SK-N-SH treated with all-trans-retinoic acid at 6 μM for 48 hours (cell line): Measurements from ENCODE around the gene KRT81.

ENCODE experiments used
- ATAC-seq: fragments of 200-7000 bp; cut with Tn5 transposase; 3 replicates; pipeline ENCODE4 v1.9.1; 2020; ENCODE audit warnings: mild to moderate bottlenecking, moderate library complexity
- ARNTL ChIP-seq: fragments of 450-650 bp; formaldehyde crosslinking; IDR thresholded peaks from 2 replicates; pipeline ENCODE4 v1.5.0; 2020; ENCODE audit warnings: low read depth, mild to moderate bottlenecking, moderate library complexity, borderline replicate concordance
- BACH2 ChIP-seq: fragments of 250-450 bp; sonication (Bioruptor Pico); IDR thresholded peaks from 2 replicates; pipeline ENCODE4 v1.9.0; 2021; ENCODE audit warnings: mild to moderate bottlenecking, borderline replicate concordance
- CSDC2 ChIP-seq: fragments of 250-450 bp; sonication (Bioruptor Pico); IDR thresholded peaks from 2 replicates; pipeline ENCODE4 v1.5.0; 2020; ENCODE audit warnings: mild to moderate bottlenecking, moderate library complexity
- GLIS3 ChIP-seq: fragments of 250-450 bp; sonication (Bioruptor Pico); IDR thresholded peaks from 2 replicates; pipeline ENCODE4 v1.5.0; 2020; ENCODE audit warnings: mild to moderate bottlenecking, moderate library complexity
- ISL1 ChIP-seq: fragments of 250-450 bp; sonication (Bioruptor Pico); IDR thresholded peaks from 2 replicates; pipeline ENCODE4 v2.1.2; 2022; ENCODE audit warnings: mild to moderate bottlenecking, moderate library complexity
- OSR1 ChIP-seq: fragments of 250-450 bp; sonication (Bioruptor Pico); IDR thresholded peaks from 2 replicates; pipeline ENCODE4 v1.8.0; 2022; ENCODE audit warnings: moderate library complexity, mild to moderate bottlenecking, inconsistent platforms
- PPARA ChIP-seq: fragments of 250-450 bp; sonication (Bioruptor Pico); IDR thresholded peaks from 2 replicates; pipeline ENCODE4 v1.5.0; 2020; ENCODE audit warnings: mild to moderate bottlenecking, borderline replicate concordance
- RARB ChIP-seq: fragments of 250-450 bp; sonication (Bioruptor Pico); IDR thresholded peaks from 2 replicates; pipeline ENCODE4 v1.8.0; 2021; ENCODE audit warnings: mild to moderate bottlenecking, moderate library complexity
- SNAI2 ChIP-seq: fragments of 250-450 bp; sonication (Bioruptor Pico); IDR thresholded peaks from 2 replicates; pipeline ENCODE4 v1.5.0; 2020; ENCODE audit warnings: mild to moderate bottlenecking, moderate library complexity
- TCF4 ChIP-seq: fragments of 250-450 bp; sonication (Bioruptor Pico); IDR thresholded peaks from 2 replicates; pipeline ENCODE4 v1.8.0; 2021; ENCODE audit warnings: mild to moderate bottlenecking, moderate library complexity, borderline replicate concordance
- TOX ChIP-seq: fragments of 250-450 bp; sonication (Bioruptor Pico); IDR thresholded peaks from 2 replicates; pipeline ENCODE4 v1.8.0; 2021; ENCODE audit warnings: mild to moderate bottlenecking, moderate library complexity, borderline replicate concordance
- ZC3H10 ChIP-seq: fragments of 250-450 bp; sonication (Bioruptor Pico); IDR thresholded peaks from 2 replicates; pipeline ENCODE4 v1.5.1; 2021; ENCODE audit warnings: mild to moderate bottlenecking, moderate library complexity
- ZFP3 ChIP-seq: fragments of 250-450 bp; sonication (Bioruptor Pico); IDR thresholded peaks from 2 replicates; pipeline ENCODE4 v1.5.0; 2020; ENCODE audit warnings: mild to moderate bottlenecking, moderate library complexity
- ZFP30 ChIP-seq: fragments of 450-650 bp; formaldehyde crosslinking; IDR thresholded peaks from 2 replicates; pipeline ENCODE4 v1.5.0; 2022; ENCODE audit warnings: mild to moderate bottlenecking, moderate library complexity
- ZNF565 ChIP-seq: fragments of 450-650 bp; formaldehyde crosslinking; conservative IDR thresholded peaks from 2 replicates; pipeline ENCODE4 v1.5.0; 2020; ENCODE audit warnings: low read depth, mild to moderate bottlenecking, moderate library complexity
- ZNF70 ChIP-seq: fragments of 450-650 bp; formaldehyde crosslinking; IDR thresholded peaks from 2 replicates; pipeline ENCODE4 v1.5.0; 2020; ENCODE audit warnings: mild to moderate bottlenecking, moderate library complexity
- ZNF8 ChIP-seq: fragments of 450-650 bp; formaldehyde crosslinking; IDR thresholded peaks from 2 replicates; pipeline ENCODE4 v1.5.0; 2020; ENCODE audit warnings: mild to moderate bottlenecking, moderate library complexity
- TF ChIP-seq, protein P1 (sequence below): fragments of 250-450 bp; sonication (Bioruptor Pico); IDR thresholded peaks from 2 replicates; pipeline ENCODE4 v1.5.1; 2021; ENCODE audit warnings: mild to moderate bottlenecking, moderate library complexity
- TF ChIP-seq, protein P2 (sequence below): fragments of 250-450 bp; sonication (Bioruptor Pico); IDR thresholded peaks from 2 replicates; pipeline ENCODE4 v1.8.0; 2021; ENCODE audit warnings: low read depth, mild to moderate bottlenecking, moderate library complexity, borderline replicate concordance
- TF ChIP-seq, protein P3 (sequence below): fragments of 250-450 bp; sonication (Bioruptor Pico); IDR thresholded peaks from 2 replicates; pipeline ENCODE4 v1.5.0; 2020; ENCODE audit warnings: mild to moderate bottlenecking, moderate library complexity
- TF ChIP-seq, protein P4 (sequence below): fragments of 250-450 bp; sonication (Bioruptor Pico); IDR thresholded peaks from 2 replicates; pipeline ENCODE4 v1.5.1; 2020; ENCODE audit warnings: low read depth, mild to moderate bottlenecking, moderate library complexity
- TF ChIP-seq, protein P5 (sequence below): fragments of 250-450 bp; sonication (Bioruptor Pico); IDR thresholded peaks from 2 replicates; pipeline ENCODE4 v1.8.0; 2020; ENCODE audit warnings: mild to moderate bottlenecking, moderate library complexity, borderline replicate concordance

KRT81 gene

DNA sequence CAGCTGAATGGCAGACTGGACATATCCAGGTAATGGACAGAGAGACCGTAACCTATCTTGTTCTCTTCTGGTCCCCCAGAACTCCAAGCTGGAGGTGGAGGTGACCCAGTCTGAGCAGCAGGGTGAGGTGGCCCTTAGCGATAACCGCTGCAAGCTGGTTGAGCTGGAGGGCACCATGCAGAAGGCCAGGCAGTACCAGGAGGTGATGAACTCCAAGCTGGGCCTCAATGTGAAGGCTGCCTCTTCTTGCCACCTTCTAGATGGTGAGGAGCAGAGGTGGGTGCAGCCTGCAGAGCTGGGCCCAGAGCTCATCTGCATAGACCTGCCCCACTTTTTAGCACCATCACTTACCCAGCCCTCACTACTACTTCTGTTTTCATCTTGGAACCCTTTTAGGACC, 24.1 kb downstream of the KRT81 start:
- no peak for TF ChIP-seq BACH2
- no peak for TF ChIP-seq RARB
- TF ChIP-seq ZC3H10 (CRISPR knock-in tag): no peak
- TF ChIP-seq, protein P1, sequence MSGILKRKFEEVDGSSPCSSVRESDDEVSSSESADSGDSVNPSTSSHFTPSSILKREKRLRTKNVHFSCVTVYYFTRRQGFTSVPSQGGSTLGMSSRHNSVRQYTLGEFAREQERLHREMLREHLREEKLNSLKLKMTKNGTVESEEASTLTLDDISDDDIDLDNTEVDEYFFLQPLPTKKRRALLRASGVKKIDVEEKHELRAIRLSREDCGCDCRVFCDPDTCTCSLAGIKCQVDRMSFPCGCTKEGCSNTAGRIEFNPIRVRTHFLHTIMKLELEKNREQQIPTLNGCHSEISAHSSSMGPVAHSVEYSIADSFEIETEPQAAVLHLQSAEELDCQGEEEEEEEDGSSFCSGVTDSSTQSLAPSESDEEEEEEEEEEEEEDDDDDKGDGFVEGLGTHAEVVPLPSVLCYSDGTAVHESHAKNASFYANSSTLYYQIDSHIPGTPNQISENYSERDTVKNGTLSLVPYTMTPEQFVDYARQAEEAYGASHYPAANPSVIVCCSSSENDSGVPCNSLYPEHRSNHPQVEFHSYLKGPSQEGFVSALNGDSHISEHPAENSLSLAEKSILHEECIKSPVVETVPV: no peak
- TF ChIP-seq GLIS3 (CRISPR knock-in tag): no peak
- TF ChIP-seq, protein P2, sequence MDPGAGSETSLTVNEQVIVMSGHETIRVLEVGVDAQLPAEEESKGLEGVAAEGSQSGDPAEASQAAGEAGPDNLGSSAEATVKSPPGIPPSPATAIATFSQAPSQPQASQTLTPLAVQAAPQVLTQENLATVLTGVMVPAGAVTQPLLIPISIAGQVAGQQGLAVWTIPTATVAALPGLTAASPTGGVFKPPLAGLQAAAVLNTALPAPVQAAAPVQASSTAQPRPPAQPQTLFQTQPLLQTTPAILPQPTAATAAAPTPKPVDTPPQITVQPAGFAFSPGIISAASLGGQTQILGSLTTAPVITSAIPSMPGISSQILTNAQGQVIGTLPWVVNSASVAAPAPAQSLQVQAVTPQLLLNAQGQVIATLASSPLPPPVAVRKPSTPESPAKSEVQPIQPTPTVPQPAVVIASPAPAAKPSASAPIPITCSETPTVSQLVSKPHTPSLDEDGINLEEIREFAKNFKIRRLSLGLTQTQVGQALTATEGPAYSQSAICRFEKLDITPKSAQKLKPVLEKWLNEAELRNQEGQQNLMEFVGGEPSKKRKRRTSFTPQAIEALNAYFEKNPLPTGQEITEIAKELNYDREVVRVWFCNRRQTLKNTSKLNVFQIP: no peak
- TF ChIP-seq CSDC2 (CRISPR knock-in tag): no peak
- TF ChIP-seq, protein P3, sequence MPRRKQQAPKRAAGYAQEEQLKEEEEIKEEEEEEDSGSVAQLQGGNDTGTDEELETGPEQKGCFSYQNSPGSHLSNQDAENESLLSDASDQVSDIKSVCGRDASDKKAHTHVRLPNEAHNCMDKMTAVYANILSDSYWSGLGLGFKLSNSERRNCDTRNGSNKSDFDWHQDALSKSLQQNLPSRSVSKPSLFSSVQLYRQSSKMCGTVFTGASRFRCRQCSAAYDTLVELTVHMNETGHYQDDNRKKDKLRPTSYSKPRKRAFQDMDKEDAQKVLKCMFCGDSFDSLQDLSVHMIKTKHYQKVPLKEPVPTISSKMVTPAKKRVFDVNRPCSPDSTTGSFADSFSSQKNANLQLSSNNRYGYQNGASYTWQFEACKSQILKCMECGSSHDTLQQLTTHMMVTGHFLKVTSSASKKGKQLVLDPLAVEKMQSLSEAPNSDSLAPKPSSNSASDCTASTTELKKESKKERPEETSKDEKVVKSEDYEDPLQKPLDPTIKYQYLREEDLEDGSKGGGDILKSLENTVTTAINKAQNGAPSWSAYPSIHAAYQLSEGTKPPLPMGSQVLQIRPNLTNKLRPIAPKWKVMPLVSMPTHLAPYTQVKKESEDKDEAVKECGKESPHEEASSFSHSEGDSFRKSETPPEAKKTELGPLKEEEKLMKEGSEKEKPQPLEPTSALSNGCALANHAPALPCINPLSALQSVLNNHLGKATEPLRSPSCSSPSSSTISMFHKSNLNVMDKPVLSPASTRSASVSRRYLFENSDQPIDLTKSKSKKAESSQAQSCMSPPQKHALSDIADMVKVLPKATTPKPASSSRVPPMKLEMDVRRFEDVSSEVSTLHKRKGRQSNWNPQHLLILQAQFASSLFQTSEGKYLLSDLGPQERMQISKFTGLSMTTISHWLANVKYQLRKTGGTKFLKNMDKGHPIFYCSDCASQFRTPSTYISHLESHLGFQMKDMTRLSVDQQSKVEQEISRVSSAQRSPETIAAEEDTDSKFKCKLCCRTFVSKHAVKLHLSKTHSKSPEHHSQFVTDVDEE (CRISPR knock-in tag): no peak
- no peak for TF ChIP-seq ZNF8 (CRISPR knock-in tag)
- no peak for TF ChIP-seq ZNF70 (CRISPR knock-in tag)
- no peak for TF ChIP-seq TCF4 (CRISPR knock-in tag)
- TF ChIP-seq PPARA (CRISPR knock-in tag): no peak
- TF ChIP-seq ZFP30: no peak
- TF ChIP-seq, protein P4, sequence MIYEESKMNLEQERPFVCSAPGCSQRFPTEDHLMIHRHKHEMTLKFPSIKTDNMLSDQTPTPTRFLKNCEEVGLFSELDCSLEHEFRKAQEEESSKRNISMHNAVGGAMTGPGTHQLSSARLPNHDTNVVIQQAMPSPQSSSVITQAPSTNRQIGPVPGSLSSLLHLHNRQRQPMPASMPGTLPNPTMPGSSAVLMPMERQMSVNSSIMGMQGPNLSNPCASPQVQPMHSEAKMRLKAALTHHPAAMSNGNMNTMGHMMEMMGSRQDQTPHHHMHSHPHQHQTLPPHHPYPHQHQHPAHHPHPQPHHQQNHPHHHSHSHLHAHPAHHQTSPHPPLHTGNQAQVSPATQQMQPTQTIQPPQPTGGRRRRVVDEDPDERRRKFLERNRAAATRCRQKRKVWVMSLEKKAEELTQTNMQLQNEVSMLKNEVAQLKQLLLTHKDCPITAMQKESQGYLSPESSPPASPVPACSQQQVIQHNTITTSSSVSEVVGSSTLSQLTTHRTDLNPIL (CRISPR knock-in tag): no peak
- no peak for TF ChIP-seq ZFP3 (CRISPR knock-in tag)
- no peak for ATAC-seq

DNA sequence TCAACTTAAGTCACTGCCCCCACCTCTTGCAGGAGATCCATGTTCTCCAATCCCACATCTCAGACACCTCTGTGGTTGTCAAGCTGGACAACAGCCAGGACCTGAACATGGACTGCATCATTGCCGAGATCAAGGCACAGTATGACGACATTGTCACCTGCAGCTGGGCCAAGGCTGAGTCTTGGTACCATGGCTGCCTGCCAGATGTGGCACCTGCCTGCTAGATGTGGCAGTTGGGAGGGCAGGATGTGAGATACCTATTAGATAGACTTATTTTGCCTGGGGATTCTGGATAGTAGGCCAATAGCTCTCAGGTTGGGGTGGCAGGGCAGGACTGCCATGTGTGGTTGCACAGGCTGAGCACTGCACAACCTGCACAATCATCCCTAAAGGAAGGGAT, 24.8 kb downstream of the KRT81 start:
- no peak for ATAC-seq
- no peak for TF ChIP-seq ZC3H10 (CRISPR knock-in tag)
- no peak for TF ChIP-seq ZFP3 (CRISPR knock-in tag)
- no peak for TF ChIP-seq ISL1 (CRISPR knock-in tag)
- TF ChIP-seq ARNTL: no peak
- TF ChIP-seq BACH2: no peak
- TF ChIP-seq SNAI2: no peak
- TF ChIP-seq, protein P5, sequence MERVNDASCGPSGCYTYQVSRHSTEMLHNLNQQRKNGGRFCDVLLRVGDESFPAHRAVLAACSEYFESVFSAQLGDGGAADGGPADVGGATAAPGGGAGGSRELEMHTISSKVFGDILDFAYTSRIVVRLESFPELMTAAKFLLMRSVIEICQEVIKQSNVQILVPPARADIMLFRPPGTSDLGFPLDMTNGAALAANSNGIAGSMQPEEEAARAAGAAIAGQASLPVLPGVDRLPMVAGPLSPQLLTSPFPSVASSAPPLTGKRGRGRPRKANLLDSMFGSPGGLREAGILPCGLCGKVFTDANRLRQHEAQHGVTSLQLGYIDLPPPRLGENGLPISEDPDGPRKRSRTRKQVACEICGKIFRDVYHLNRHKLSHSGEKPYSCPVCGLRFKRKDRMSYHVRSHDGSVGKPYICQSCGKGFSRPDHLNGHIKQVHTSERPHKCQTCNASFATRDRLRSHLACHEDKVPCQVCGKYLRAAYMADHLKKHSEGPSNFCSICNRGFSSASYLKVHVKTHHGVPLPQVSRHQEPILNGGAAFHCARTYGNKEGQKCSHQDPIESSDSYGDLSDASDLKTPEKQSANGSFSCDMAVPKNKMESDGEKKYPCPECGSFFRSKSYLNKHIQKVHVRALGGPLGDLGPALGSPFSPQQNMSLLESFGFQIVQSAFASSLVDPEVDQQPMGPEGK (CRISPR knock-in tag): no peak
- no peak for TF ChIP-seq ZNF70 (CRISPR knock-in tag)
- TF ChIP-seq, protein P2: no peak
- no peak for TF ChIP-seq ZNF565 (CRISPR knock-in tag)

DNA sequence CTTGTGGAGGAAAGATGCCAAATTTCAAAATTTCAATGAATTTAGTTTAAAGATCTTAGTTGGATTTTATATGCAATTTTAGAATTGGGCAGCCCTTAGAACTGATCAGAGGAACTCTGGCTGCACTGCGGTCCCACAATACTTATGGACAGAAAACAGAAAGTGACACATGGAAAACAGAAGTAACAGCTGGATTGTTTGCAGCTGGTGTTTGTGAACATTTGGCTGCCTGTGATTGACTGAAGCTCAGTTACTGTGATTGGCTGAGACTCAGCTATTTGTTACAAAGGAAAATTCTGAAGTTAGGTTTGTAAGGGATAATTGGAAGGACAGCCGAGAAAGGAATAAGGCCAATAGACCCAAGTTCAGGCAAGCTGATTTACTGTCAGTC, 26.9 kb downstream of the KRT81 start:
- no peak for ATAC-seq
- TF ChIP-seq, protein P5 (CRISPR knock-in tag): no peak
- no peak for TF ChIP-seq BACH2
- TF ChIP-seq SNAI2: no peak
- no peak for TF ChIP-seq TOX (CRISPR knock-in tag)
- TF ChIP-seq, protein P2: no peak
- no peak for TF ChIP-seq ISL1 (CRISPR knock-in tag)
- no peak for TF ChIP-seq ZFP30
- no peak for TF ChIP-seq CSDC2 (CRISPR knock-in tag)
- no peak for TF ChIP-seq ZNF70 (CRISPR knock-in tag)
- no peak for TF ChIP-seq OSR1 (CRISPR knock-in tag)
